AG04450 (cell line): ENCODE results near the gene DIP2A. TPM values are rescaled to one million over a fixed set of nuclear protein-coding genes. Genes with fewer than 3 reads are reported as not detected.
"Not testable (repeated sequence)": the region's sequence is repeated elsewhere in the genome, so short reads cannot be mapped to it uniquely, and the experiment has no call there.

ENCODE experiments used
- CTCF ChIA-PET: fragments of 300-600, 350-600 bp; formaldehyde crosslinking; extraction: SDS; loops from one replicate; lab custom pipeline; 2022; ENCODE audit warnings: antibody characterized with exemption, inconsistent platforms; lab: Charles Lee
- POLR2A ChIA-PET: fragments of 350-600 bp; formaldehyde crosslinking; extraction: SDS; loops from one replicate; lab custom pipeline; 2021; ENCODE audit warnings: antibody characterized with exemption, inconsistent platforms; lab: Yijun Ruan, JAX
- DNase-seq: peaks from one replicate; pipeline ENCODE4 v3.0.0-alpha.2; 2011; ENCODE audit warnings: low read depth, low spot score
- H3K27ac ChIP-seq: one replicate; pipeline ENCODE4 v1.5.1; 2012; ENCODE audit warnings: low read depth, low read length, control low read depth
- H3K27me3 ChIP-seq: one replicate; pipeline ENCODE4 v1.6.0; 2012; ENCODE audit warnings: low read length; ENCODE audit not compliant: control insufficient read depth, insufficient read depth
- H3K4me3 ChIP-seq: 2 replicates; pipeline ENCODE4 v1.5.1; 2011; ENCODE audit warnings: mild to moderate bottlenecking, low read depth, low read length, control low read depth
- H3K9me3 ChIP-seq: 2 replicates; pipeline ENCODE4 v1.5.1; 2012; ENCODE audit warnings: low read length; ENCODE audit not compliant: control insufficient read depth, insufficient read depth
- polyA plus RNA-seq: library from polyadenylated mRNA; depleted of rRNA; stranded (reverse); fragments of >200 nt; gene quantifications from 2 replicates; pipeline ENCODE4 v1.2.3, GENCODE V29; 2011
- TF ChIP-seq, protein P1 (sequence below): IDR thresholded peaks from 2 replicates; pipeline ENCODE4 v1.5.1; 2011; ENCODE audit warnings: low read depth, low read length, control low read depth, inconsistent platforms

DIP2A gene
- polyA plus RNA-seq, 1 experiment, result 21.0 TPM

GRCh38 chr21:46516068-46516467 lies 57.4 kb downstream of the DIP2A start:
- DNase-seq, result no peak
- CTCF ChIA-PET, result no interaction called here
- no peaks in the 10 kb centered on the region for H3K27me3 ChIP-seq
- TF ChIP-seq, protein P1, sequence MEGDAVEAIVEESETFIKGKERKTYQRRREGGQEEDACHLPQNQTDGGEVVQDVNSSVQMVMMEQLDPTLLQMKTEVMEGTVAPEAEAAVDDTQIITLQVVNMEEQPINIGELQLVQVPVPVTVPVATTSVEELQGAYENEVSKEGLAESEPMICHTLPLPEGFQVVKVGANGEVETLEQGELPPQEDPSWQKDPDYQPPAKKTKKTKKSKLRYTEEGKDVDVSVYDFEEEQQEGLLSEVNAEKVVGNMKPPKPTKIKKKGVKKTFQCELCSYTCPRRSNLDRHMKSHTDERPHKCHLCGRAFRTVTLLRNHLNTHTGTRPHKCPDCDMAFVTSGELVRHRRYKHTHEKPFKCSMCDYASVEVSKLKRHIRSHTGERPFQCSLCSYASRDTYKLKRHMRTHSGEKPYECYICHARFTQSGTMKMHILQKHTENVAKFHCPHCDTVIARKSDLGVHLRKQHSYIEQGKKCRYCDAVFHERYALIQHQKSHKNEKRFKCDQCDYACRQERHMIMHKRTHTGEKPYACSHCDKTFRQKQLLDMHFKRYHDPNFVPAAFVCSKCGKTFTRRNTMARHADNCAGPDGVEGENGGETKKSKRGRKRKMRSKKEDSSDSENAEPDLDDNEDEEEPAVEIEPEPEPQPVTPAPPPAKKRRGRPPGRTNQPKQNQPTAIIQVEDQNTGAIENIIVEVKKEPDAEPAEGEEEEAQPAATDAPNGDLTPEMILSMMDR, result no peak
- no peak overlapping the region for H3K27ac ChIP-seq
- POLR2A ChIA-PET, result no interaction called here
- peaks cover 4% of the 10 kb centered on the region for H3K9me3 ChIP-seq
- H3K4me3 ChIP-seq, result no peak overlapping the region

GRCh38 chr21:46517361-46517760 lies 58.7 kb downstream of the DIP2A start:
- no peak for DNase-seq
- POLR2A ChIA-PET, result no interaction called here
- H3K27me3 ChIP-seq, result no peaks in the 10 kb centered on the region
- no peak overlapping the region for H3K4me3 ChIP-seq
- CTCF ChIA-PET, result no interaction called here
- TF ChIP-seq, protein P1, result no peak
- H3K9me3 ChIP-seq, result peaks cover 4% of the 10 kb centered on the region
- H3K27ac ChIP-seq, result no peak overlapping the region

- CTCF ChIA-PET, result no interaction called here
- H3K9me3 ChIP-seq, result peaks cover 4% of the 10 kb centered on the region
- TF ChIP-seq, protein P1, result no peak
- POLR2A ChIA-PET, result no interaction called here
- no peaks in the 10 kb centered on the region for H3K27me3 ChIP-seq
- DNase-seq, result no peak
- H3K4me3 ChIP-seq, result no peak overlapping the region
- H3K27ac ChIP-seq, result no peak overlapping the region
Observed at GRCh38 chr21:46518983-46519583, 60.4 kb downstream of the DIP2A start.

- H3K27me3 ChIP-seq, POLR2A ChIA-PET, H3K9me3 ChIP-seq, DNase-seq, H3K27ac ChIP-seq, H3K4me3 ChIP-seq: not testable (repeated sequence)
- CTCF ChIA-PET, result interaction anchor here (1.2 kb wide), 1 partner anchor 10 kb away, joined by 3 read pairs; no protein-coding TSS in a partner anchor
Observed at GRCh38 chr21:46527393-46527792, 68.7 kb downstream of the DIP2A start.

- H3K9me3 ChIP-seq, result no peaks in the 10 kb centered on the region
- H3K4me3 ChIP-seq, result no peak overlapping the region
- DNase-seq, result no peak
- CTCF ChIA-PET, result interaction anchor here (1.2 kb wide), 1 partner anchor 10 kb away, joined by 3 read pairs; no protein-coding TSS in a partner anchor
- POLR2A ChIA-PET, result no interaction called here
- TF ChIP-seq, protein P1, result no peak
- H3K27ac ChIP-seq, result no peak overlapping the region
- no peaks in the 10 kb centered on the region for H3K27me3 ChIP-seq
Observed at GRCh38 chr21:46527801-46528200, 69.1 kb downstream of the DIP2A start.
